Measurements from ENCODE around the gene CBFA2T3. TPM values are rescaled to one million over a fixed set of nuclear protein-coding genes. Genes with fewer than 3 reads are reported as not detected.

CBFA2T3 gene
- total and polyA plus RNA-seq, 2 of the 8 experiments (the other 6 are each of a cell fraction or from before 2014, with no cell fraction given): 0.51 to 1.3 TPM

DNA sequence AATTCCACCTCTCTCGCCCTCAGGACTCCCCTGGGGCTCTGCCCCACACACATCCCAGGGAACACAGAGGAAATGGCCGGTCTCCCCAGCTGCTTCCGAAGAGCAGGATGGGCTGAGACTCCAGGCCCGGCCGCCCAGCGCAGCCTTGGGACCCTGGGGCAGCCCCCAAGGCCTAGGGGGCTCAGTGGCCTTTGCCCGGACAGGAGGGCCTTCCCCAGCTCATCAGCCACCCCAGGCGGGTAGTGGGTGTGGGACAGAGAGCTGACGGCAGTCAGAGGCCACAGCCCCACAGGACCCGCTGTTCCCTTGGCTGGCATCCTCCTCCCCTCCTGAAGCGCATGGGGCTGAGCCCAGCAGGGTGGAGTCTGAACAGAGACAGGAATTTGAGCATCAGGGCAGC is 6.2 kb upstream of the CBFA2T3 start:
- no peak for DNase-seq (ENCODE audit: low read depth in 1 of 2, low spot score in 2 of 2)
- 86% methylated on average over 9 of the region's 11 CpGs; no CpG with 5 or more reads in 1 of the 2 experiments for WGBS, 2 experiments (ENCODE audit: extremely low coverage in 1 of 2, insufficient coverage in 1 of 2, insufficient read length in 1 of 2, insufficient replicate concordance in 2 of 2, low coverage in 1 of 2, low lambda C conversion rate in 2 of 2, missing lambda C conversion rate in 1 of 2)

More for the DNA sequence above, 6.2 kb upstream of the CBFA2T3 start:
- H3K9me3 ChIP-seq (ENCODE audit: insufficient read depth in 2 of 2, low read depth in 1 of 2, low read length in 1 of 2): no peaks in the 10 kb centered on the region
- no peak overlapping the region for H2BK15ac ChIP-seq (ENCODE audit: low read length)
- no peak overlapping the region for H2AFZ ChIP-seq (ENCODE audit: low read length)
- H3K4me2 ChIP-seq (ENCODE audit: insufficient read depth in 1 of 2, low read depth in 2 of 2, low read length in 2 of 2): no peak overlapping the region
- peak overlapping the region; percentile 47 for H4K91ac ChIP-seq (replicated peaks; ENCODE audit: insufficient read length, low read length)
- ChIA-PET CTCF (ENCODE audit: partially characterized antibody) (interaction anchor here (1.0 kb wide), 1 partner anchor 104 kb away, joined by 3 read pairs; no protein-coding TSS in a partner anchor), POLR2A (ENCODE audit: partially characterized antibody) (no interaction called here)
- no peak overlapping the region for H2BK120ac ChIP-seq (replicated peaks; ENCODE audit: low read depth, low read length)
- H4K20me1 ChIP-seq (replicated peaks in 1 of 2; ENCODE audit: control insufficient read depth in 1 of 2, insufficient read depth in 2 of 2, low read length in 2 of 2): peaks cover 0 to 1% of the 10 kb centered on the region in 2 experiments
- no peak for FAIRE-seq
- H2BK20ac ChIP-seq (ENCODE audit: low read length): no peak overlapping the region
- no peak overlapping the region for H3K4ac ChIP-seq (replicated peaks; ENCODE audit: insufficient read length, low read depth, low read length)
- H3K27ac ChIP-seq (ENCODE audit: low read depth, low read length): no peak overlapping the region
- H2BK12ac ChIP-seq (ENCODE audit: low read depth, low read length): no peak overlapping the region
- H3K14ac ChIP-seq (ENCODE audit: insufficient read length): no peak overlapping the region
- H3K23me2 ChIP-seq (ENCODE audit: low read depth, low read length): peaks cover 13% of the 10 kb centered on the region; the same call in 1 of the 2 replicates
- H3K18ac ChIP-seq (ENCODE audit: extremely low read depth, low read length): no peak overlapping the region
- H3K4me1 ChIP-seq (replicated peaks in 1 of 4; ENCODE audit: control insufficient read depth in 3 of 4, insufficient read depth in 4 of 4, low read length in 3 of 4): peaks cover 0 to 2% (median 0%) of the 10 kb centered on the region in 4 experiments; a peak in 1 of 7 replicates
- no peak overlapping the region for H3K56ac ChIP-seq (replicated peaks; ENCODE audit: insufficient read length, low read depth, low read length)
- no peak overlapping the region for H4K5ac ChIP-seq (ENCODE audit: insufficient read length, low read depth, low read length)
- H3K79me2 ChIP-seq (ENCODE audit: control insufficient read depth in 1 of 2, insufficient read depth in 2 of 2, low read length in 2 of 2): no peaks in the 10 kb centered on the region
- H3K23ac ChIP-seq (ENCODE audit: insufficient read length): no peak overlapping the region
- H4K8ac ChIP-seq (ENCODE audit: extremely low read depth, insufficient read depth, low read length): no peak overlapping the region; the same call in 1 of the 2 replicates
- no peak overlapping the region for H2AK5ac ChIP-seq (ENCODE audit: low read depth, low read length)
- TF ChIP-seq GTF2F1 (IDR thresholded peaks at IDR 0.05; ENCODE audit: borderline replicate concordance, low read depth, low read length) (no peak), SP2 (IDR thresholded peaks at IDR 0.05; ENCODE audit: low read length) (no peak), TBP (IDR thresholded peaks at IDR 0.05; ENCODE audit: low read depth, low read length) (no peak), TAF1 (IDR thresholded peaks at IDR 0.05; ENCODE audit: low read depth, low read length) (no peak), EZH2 (IDR thresholded peaks at IDR 0.05; ENCODE audit: low read depth, low read length, severe bottlenecking) (no peak), CHD1 (IDR thresholded peaks at IDR 0.05; ENCODE audit: low read depth, low read length) (no peak), SUZ12 (IDR thresholded peaks at IDR 0.05; ENCODE audit: low read length) (no peak), KDM4A (IDR thresholded peaks at IDR 0.05; ENCODE audit: low read depth, low read length, severe bottlenecking) (no peak), BCL11A (IDR thresholded peaks at IDR 0.05; ENCODE audit: low read depth in 2 of 2, low read length in 2 of 2) (no peak), JUND (IDR thresholded peaks at IDR 0.05; ENCODE audit: low read length) (no peak)
- TF ChIP-seq, protein P1, sequence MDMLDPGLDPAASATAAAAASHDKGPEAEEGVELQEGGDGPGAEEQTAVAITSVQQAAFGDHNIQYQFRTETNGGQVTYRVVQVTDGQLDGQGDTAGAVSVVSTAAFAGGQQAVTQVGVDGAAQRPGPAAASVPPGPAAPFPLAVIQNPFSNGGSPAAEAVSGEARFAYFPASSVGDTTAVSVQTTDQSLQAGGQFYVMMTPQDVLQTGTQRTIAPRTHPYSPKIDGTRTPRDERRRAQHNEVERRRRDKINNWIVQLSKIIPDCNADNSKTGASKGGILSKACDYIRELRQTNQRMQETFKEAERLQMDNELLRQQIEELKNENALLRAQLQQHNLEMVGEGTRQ (IDR thresholded peaks at IDR 0.05; ENCODE audit: low read length): no peak
- H3K9ac ChIP-seq (replicated peaks in 1 of 4; ENCODE audit: extremely low read depth in 1 of 4, low read depth in 3 of 4, low read length in 3 of 4): no peak overlapping the region
- H3K36me3 ChIP-seq (ENCODE audit: control insufficient read depth in 2 of 4, insufficient read depth in 4 of 4, low read length in 3 of 4): no peaks in the 10 kb centered on the region
- 0 out of 2 replicates have a peak overlapping the region, but pooled peaks have one; percentile 5 for H2BK5ac ChIP-seq (ENCODE audit: low read depth, low read length)
- H3K27me3 ChIP-seq (replicated peaks in 1 of 4; ENCODE audit: control insufficient read depth in 3 of 4, extremely low read depth in 1 of 4, insufficient read depth in 3 of 4, low read length in 3 of 4): no peaks in the 10 kb centered on the region
- H3K4me3 ChIP-seq (ENCODE audit: extremely low read depth in 1 of 4, insufficient read depth in 2 of 4, low read depth in 3 of 4, low read length in 4 of 4): no peak overlapping the region
- no peaks in the 10 kb centered on the region for H3K79me1 ChIP-seq (ENCODE audit: low read depth, low read length)
